Superior temporal gyrus (tissue), 1 donor: ENCODE results near the gene DLG5.

Experiments used
- DNase-seq: peaks from one replicate; pipeline ENCODE4 v3.0.0-alpha.2; 2016; ENCODE audit errors: extremely low spot score

Gene DLG5

DNA sequence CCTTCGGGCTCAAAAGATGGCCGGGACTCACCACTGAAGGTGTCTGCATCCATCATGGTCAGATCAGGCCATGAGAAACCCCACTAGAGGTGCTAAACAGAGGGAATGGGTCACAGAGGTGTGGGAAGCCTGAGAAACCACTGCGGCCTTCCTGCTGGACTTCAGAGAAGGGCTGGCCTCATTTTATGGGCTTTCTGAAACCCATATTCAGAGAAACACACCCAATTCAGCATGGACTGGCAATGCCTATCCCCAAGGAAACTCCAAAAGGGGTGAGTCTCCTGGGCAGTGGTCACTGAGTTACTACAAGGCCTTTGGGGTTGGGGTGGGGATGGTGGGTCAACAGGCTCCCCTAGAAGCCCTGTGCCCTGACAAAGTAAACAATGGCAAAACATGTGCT lies 58.0 kb downstream of the DLG5 start:
- DNase-seq = no peak

DNA sequence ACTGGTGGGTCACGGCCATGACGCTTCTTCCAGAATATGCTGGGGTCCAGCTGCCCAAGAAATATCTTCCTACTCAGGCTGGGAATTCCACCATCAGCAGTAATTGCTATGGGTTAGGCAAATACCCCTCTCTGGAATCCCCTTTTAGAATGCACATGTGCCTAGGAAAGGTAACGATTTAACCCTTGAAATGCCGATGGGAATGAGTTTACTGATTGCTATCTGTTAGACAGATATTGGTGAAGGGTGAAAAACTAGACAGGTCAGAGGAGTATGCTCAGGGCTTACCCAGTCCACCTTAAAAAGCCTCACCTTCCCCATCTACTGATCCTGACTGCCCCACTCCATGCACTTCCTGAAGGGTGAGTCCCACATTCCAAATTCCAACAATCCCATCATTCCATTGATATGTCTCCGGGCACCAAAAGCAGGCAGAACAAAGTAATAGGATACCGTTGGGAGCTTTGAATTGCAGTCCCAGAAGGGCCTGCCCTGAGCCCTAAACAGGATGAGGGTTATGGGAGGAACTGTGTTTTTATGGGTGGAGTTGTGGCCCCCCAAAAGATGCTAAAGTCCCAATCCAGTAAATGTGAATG lies 59.3 kb downstream of the DLG5 start:
- DNase-seq = no peak

DNA sequence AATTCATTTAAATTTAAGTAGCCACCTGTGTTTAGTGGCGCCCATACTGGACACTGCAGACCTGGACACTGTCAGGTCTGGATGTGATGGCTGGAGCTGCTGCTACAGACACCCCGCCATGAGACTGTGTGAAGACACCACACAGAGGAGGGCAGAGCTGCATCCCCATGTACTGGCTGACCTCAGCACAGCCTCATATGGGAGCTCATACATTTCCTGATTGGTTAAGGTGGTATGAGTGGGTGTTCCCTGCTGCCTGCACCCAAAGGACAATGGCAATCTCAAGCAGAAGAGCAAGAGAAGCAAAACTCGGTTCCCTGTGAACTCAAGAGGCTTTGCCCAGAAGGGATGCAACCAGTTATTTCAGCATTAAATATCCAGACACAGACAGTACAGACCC lies 60.0 kb downstream of the DLG5 start:
- DNase-seq = no peak

- DNase-seq = no peak
Observed at GRCh38 chr10:77865580-77866324, 60.8 kb downstream of the DLG5 start.

GRCh38 chr10:77864151-77864851 lies 62.3 kb downstream of the DLG5 start:
- no peak for DNase-seq

DNA sequence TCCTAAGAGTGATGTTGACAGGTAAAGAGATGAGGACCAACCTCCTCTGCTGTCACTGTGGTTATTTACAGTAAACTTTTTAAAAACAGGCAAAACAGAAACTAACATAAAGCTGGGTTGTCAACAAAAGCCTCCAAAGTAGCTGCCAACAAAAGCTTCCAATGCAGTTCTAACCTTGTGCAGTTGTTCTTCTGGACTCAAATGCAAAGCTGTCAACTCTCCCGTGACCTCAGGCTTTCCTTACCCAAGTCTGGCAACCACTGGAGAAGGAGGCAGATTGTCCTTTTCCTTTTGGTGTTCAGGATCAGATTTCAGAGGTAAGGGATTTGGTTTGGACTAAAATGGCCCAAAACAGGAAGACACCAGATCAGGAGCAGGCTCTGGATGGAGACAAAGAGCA lies 63.1 kb downstream of the DLG5 start:
- DNase-seq = no peak

GRCh38 chr10:77862595-77862994 lies 64.0 kb downstream of the DLG5 start:
- DNase-seq = no peak

- no peak for DNase-seq
Observed at GRCh38 chr10:77861366-77861765, 65.2 kb downstream of the DLG5 start.

DNA sequence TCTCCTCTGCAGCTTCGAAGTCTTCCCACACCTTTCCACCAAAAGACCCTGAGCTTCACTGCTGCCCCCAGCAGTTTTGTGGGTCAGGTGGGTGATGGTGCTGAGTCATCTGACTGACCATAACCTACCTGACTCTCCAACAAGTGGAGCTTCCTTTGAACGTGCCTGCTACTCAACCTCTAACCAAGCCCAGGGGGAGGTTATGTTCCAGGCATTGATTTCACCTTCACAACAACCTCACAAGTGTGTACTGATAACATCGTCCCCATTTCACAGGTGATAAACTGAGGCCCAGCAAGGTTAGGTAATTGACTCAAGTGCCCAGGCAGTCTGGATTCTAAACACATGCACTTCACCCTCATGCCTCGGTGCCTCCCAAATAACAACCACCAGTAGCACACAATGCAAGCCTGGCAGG lies 66.7 kb downstream of the DLG5 start:
- DNase-seq = no peak

- DNase-seq = no peak
Observed at GRCh38 chr10:77859200-77859864, 67.2 kb downstream of the DLG5 start.

DNA sequence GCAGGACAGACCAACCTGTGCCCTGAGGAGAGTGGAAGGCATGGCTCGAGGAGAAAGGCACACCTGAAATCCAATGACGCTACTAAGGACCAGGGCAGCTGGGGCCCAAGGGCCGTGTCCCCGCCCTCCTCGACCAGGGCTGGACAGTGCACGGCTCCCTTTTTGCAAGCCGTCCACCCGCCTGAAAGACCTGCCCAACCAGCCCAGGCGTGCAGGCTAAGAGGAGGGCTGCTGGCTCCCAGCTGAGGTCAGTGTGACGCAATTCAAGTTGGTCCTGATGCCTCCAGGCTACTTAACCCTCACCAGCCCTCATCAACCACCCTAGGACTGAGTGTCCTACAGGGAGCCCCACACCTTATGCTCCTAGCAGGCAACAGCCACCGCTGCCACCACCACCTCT lies 69.3 kb downstream of the DLG5 start:
- DNase-seq = no peak

- no peak for DNase-seq
Observed at GRCh38 chr10:77856566-77856965, 70.0 kb downstream of the DLG5 start.

DNA sequence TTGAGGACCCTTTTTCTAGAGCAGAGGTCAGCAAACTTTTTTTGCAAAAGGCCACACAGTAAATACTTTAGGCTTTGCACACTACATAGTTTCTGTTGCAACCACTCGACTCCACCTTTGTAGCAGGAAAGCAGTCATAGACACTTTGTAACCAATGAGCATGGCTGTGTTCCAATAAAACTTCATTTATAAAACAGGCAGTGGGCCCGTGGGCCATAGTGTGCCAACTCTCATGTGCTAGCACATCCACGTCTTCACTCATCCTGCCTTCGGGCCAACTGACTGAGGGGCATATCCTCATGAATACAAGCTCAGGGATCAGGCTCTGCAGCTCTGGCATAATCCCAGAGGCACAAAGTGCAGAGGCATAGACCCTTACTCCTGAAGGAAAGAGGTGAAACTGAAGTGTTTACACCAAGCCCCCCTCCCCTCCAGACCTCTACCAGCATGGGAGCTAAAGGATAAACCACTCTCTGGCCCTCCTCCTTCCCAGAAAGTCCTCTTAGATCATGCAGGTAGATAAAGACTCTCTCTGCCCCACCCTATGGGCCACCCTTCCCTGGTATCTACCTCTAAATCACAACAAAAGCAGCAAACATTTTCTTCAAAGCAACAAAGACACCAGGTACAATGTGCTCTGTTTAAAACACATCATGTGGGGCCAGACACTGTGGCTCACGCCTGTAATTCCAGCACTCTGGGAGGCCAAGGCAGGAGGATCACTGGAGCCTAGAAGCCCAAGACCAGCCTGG lies 71.0 kb downstream of the DLG5 start:
- no peak for DNase-seq

- DNase-seq = no peak
Observed at GRCh38 chr10:77854115-77854514, 72.4 kb downstream of the DLG5 start.

GRCh38 chr10:77853256-77853655 lies 73.3 kb downstream of the DLG5 start:
- no peak for DNase-seq

DNA sequence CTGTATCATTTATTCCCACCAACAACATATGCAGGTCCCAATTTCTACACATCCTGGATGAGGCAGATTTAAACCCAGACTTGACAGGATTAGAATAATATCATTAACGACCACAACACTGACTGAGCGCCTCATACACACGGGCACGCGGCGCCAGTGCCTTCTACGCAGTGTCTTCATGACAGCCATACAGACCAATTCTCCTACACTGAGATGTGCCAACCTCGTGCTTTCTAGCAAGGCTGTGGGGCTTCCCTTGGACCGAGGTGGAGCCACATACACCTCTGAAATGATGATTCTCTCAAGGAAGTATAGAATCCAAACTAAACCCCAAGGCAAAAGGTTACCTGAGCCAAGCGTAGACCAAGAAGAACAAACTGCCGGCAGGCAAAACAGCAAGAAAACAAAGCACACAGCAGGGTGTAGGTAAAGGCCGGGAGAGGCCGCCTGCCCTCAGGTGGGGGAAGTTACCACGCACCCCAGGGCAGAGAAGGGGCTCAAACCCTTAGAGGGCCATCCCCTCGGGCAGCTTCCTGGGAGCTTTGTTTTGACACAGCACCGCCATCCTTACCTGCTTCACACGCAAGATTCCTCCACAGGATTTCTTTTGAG lies 75.8 kb downstream of the DLG5 start:
- no peak for DNase-seq

GRCh38 chr10:77849039-77849664 lies 77.4 kb downstream of the DLG5 start:
- DNase-seq = no peak

DNA sequence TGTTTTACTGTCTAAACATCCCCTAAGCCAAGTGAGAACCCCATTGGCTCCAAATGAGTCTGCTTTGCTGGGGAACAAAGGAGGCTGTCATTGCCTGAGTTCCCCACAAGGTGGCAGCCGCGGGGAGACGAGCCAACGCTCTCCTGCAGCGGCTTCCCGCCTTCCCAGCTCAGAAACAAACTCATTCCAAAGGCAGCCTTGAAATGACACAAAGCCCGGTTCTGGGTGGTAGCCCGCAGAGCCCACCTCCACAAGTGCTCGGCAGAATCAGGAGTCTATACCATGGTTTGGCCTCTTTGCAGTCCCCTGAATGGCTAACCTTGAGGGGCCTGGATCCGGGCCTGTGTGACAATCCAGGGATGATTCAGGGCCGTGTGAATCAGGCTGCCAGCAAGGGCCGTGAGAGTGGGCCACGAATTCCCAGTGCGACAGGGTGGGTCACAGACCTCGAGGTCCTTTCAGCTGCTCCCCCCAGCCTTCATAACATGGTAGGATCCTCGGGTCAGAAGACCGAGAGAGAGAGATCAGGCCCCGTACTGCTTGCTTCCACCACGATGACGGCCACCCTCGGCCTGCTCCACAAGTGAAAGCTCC lies 79.7 kb downstream of the DLG5 start:
- DNase-seq = peak; percentile 92

DNA sequence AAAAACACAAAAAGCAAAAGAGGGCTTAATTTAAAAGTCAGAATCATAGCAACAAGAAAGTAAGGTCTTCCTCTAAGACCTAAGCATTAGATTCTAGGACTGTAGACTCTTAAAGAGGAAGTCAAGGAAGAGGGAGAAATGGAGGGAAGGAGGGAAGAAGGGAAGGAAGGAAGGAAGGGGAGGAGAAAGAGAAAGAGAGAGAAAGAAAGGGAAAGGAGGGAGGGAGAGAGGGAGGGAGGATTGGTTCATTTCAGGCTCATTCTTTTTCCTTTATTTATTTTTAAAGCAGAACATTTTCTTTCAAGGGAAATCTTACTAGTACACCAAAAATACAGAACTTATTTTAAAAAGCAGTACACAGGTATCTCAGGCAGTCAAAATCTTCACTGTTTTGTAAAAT lies 81.1 kb downstream of the DLG5 start:
- DNase-seq = no peak

- no peak for DNase-seq
Observed at GRCh38 chr10:77844713-77845445, 81.7 kb downstream of the DLG5 start.
